GM21526 (cell line): ENCODE results near the gene ADISSP.

Source experiments
- ATAC-seq: cut with Tn5 transposase; IDR thresholded peaks from one replicate; pipeline ENCODE4 v1.9.1; 2021; ENCODE audit warnings: moderate library complexity; ENCODE audit not compliant: unreplicated experiment, low FRiP score

The ADISSP gene

GRCh38 chr20:3767427-3768341 lies at the start of gene ADISSP:
TSS of gene ADISSP (minus strand) at chr20:3767753. CDS start at chr20:3760100, 7,653 bp downstream.
- peak; percentile 89 for ATAC-seq

GRCh38 chr20:3815703-3816315 lies 48.3 kb upstream of the ADISSP start:
- ATAC-seq, result no peak

- ATAC-seq, result no peak
Measured at GRCh38 chr20:3814928-3815495, 47.5 kb upstream of the ADISSP start.

GRCh38 chr20:3813848-3814581 lies 46.5 kb upstream of the ADISSP start:
- ATAC-seq, result no peak

- no peak for ATAC-seq
Measured at GRCh38 chr20:3812975-3813847, 45.7 kb upstream of the ADISSP start.

GRCh38 chr20:3812259-3812681 lies 44.7 kb upstream of the ADISSP start:
- no peak for ATAC-seq

GRCh38 chr20:3811467-3812258 lies 44.1 kb upstream of the ADISSP start:
- no peak for ATAC-seq

GRCh38 chr20:3808544-3808943 lies 41.0 kb upstream of the ADISSP start:
- no peak for ATAC-seq

GRCh38 chr20:3804781-3805180 lies 37.2 kb upstream of the ADISSP start:
- ATAC-seq, result no peak

GRCh38 chr20:3804254-3804751 lies 36.8 kb upstream of the ADISSP start:
- no peak for ATAC-seq

- no peak for ATAC-seq
Measured at GRCh38 chr20:3803854-3804253, 36.3 kb upstream of the ADISSP start.

GRCh38 chr20:3803289-3803688 lies 35.7 kb upstream of the ADISSP start:
- ATAC-seq, result no peak

GRCh38 chr20:3802524-3803239 lies 35.1 kb upstream of the ADISSP start:
- no peak for ATAC-seq

GRCh38 chr20:3801846-3802245 lies 34.3 kb upstream of the ADISSP start:
- ATAC-seq, result no peak

- no peak for ATAC-seq
Measured at GRCh38 chr20:3801299-3801698, 33.7 kb upstream of the ADISSP start.

- ATAC-seq, result no peak
Measured at GRCh38 chr20:3800878-3801260, 33.3 kb upstream of the ADISSP start.

GRCh38 chr20:3800256-3800877 lies 32.8 kb upstream of the ADISSP start:
- no peak for ATAC-seq

- no peak for ATAC-seq
Measured at GRCh38 chr20:3798908-3799248, 31.3 kb upstream of the ADISSP start.
